ENCODE results near the gene ZSCAN9. TPM values are rescaled to one million over a fixed set of nuclear protein-coding genes. Genes with fewer than 3 reads are reported as not detected.

Gene ZSCAN9
- total RNA-seq, 3 donors from 2014 or later, result 9.0 to 19.3 (median 19.3) TPM

DNA sequence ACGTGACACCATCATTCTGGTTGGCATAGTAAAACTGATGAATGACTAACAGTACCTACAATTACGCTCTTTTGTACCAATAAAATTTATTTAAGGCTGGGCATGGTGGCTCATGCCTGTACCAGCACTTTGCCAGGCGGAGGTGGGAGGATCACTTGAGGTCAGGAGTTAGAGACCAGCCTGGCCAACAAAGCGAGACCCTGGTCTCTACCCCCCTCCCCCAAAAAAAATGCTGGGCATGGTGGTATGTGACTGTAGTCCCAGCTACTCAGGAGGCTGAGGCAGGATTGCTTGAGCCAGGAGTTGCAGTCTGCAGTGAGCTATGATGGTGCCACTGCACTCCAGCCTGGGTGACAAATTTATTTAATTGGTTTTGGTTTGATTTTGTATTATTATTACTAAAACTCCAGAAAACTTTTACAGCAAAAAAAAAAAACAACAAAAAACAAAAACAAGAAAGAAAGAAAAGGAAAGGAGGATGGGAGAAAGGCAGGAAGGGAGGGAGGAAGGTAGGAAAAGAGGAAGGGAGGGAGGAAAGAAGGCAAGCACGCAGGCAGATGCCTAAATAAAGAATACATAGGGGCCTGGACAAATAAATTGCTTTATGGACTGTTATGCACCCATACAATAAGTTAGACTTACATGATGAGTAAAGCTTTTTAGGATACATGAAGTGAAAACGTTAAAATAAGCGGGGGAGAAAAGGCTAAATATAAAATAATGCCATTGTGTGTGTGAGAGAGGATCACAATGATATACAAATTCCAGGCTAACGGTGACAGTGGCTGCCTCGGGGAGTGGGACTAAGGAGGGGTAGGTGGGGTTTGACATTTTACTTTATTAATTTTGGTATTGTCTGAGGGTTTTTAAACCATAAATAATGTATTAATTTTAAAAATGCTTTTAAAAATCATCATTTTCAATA, 682 bp upstream of the ZSCAN9 start:
- no peaks in the 10 kb centered on the region for H3K9me3 ChIP-seq
- no peaks in the 10 kb centered on the region for H3K36me3 ChIP-seq
- peak overlapping the region in 1 of 2 donors; percentile 75 for H3K27ac ChIP-seq
- DNase-seq (ENCODE audit: low spot score in 2 of 2), result no peak
- no peak for TF ChIP-seq POLR2AphosphoS5 (IDR thresholded peaks at IDR 0.05)
- TF ChIP-seq POLR2A (IDR thresholded peaks at IDR 0.05), result no peak
- TF ChIP-seq, protein P1, sequence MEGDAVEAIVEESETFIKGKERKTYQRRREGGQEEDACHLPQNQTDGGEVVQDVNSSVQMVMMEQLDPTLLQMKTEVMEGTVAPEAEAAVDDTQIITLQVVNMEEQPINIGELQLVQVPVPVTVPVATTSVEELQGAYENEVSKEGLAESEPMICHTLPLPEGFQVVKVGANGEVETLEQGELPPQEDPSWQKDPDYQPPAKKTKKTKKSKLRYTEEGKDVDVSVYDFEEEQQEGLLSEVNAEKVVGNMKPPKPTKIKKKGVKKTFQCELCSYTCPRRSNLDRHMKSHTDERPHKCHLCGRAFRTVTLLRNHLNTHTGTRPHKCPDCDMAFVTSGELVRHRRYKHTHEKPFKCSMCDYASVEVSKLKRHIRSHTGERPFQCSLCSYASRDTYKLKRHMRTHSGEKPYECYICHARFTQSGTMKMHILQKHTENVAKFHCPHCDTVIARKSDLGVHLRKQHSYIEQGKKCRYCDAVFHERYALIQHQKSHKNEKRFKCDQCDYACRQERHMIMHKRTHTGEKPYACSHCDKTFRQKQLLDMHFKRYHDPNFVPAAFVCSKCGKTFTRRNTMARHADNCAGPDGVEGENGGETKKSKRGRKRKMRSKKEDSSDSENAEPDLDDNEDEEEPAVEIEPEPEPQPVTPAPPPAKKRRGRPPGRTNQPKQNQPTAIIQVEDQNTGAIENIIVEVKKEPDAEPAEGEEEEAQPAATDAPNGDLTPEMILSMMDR (IDR thresholded peaks at IDR 0.05), result no peak
- peak overlapping the region; percentile 71 to 83 (median 81) for H3K4me3 ChIP-seq
- intact Hi-C loops (cut with DNase I; ENCODE audit: low total_unique reads), result no loop called here
- H3K4me1 ChIP-seq, result no peaks in the 10 kb centered on the region
- H3K27me3 ChIP-seq, result peaks cover 0 to 13% of the 10 kb centered on the region in 2 donors

DNA sequence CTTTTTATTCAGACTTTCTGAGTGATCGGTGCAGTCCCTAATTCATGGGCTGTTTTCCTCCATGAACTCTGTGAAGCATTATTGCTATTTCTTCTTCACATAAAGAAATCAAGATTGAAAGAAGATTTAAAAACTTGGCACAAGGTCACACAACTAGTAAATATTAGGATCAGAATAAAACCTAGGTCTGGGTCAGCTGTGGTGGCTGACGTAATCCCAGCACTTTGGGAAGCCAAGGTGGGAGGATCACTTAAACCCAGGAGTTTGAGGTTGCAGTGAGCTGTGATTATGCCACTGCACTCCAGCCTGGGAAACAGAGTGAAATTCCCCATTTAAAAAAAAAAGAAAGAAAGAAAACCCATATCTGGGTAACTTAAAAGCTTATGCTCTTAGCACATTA, 1.4 kb downstream of the ZSCAN9 start:
- TF ChIP-seq, protein P1 (IDR thresholded peaks at IDR 0.05), result no peak
- no peak for TF ChIP-seq POLR2A (IDR thresholded peaks at IDR 0.05)
- no peak for TF ChIP-seq POLR2AphosphoS5 (IDR thresholded peaks at IDR 0.05)
- intact Hi-C loops (cut with DNase I; ENCODE audit: low total_unique reads), result no loop called here
- no peak overlapping the region for H3K27ac ChIP-seq

DNA sequence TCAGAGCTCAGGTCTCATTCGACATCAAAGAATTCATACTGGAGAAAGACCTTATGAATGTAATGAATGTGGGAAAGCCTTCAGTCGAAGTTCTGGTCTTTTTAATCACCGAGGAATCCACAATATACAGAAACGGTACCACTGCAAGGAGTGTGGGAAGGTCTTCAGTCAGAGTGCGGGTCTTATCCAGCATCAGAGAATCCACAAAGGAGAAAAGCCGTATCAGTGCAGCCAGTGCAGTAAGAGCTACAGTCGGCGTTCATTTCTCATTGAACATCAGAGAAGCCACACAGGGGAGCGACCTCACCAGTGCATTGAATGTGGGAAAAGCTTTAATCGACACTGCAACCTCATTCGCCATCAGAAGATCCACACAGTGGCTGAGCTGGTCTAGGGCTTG, 7.7 kb downstream of the ZSCAN9 start:
- DNase-seq (ENCODE audit: low spot score in 2 of 2), result no peak
- no peaks in the 10 kb centered on the region for H3K27me3 ChIP-seq
- H3K4me3 ChIP-seq, result no peak overlapping the region
- H3K9me3 ChIP-seq, result no peaks in the 10 kb centered on the region
- peaks cover 7% of the 10 kb centered on the region for H3K36me3 ChIP-seq
- no peak overlapping the region for H3K27ac ChIP-seq
- intact Hi-C loops (cut with DNase I; ENCODE audit: low total_unique reads), result no loop called here
- no peaks in the 10 kb centered on the region for H3K4me1 ChIP-seq
- TF ChIP-seq, protein P1 (IDR thresholded peaks at IDR 0.05), result no peak
- TF ChIP-seq POLR2A (IDR thresholded peaks at IDR 0.05), result no peak
- no peak for TF ChIP-seq POLR2AphosphoS5 (IDR thresholded peaks at IDR 0.05)

More for the DNA sequence above, 1.4 kb downstream of the ZSCAN9 start:
- H3K27me3 ChIP-seq, result peaks cover 0 to 11% of the 10 kb centered on the region in 2 donors
- DNase-seq (ENCODE audit: low spot score in 2 of 2), result no peak
- no peaks in the 10 kb centered on the region for H3K4me1 ChIP-seq
- H3K4me3 ChIP-seq, result no peak overlapping the region
- no peaks in the 10 kb centered on the region for H3K9me3 ChIP-seq
- H3K36me3 ChIP-seq, result peaks cover 7% of the 10 kb centered on the region

DNA sequence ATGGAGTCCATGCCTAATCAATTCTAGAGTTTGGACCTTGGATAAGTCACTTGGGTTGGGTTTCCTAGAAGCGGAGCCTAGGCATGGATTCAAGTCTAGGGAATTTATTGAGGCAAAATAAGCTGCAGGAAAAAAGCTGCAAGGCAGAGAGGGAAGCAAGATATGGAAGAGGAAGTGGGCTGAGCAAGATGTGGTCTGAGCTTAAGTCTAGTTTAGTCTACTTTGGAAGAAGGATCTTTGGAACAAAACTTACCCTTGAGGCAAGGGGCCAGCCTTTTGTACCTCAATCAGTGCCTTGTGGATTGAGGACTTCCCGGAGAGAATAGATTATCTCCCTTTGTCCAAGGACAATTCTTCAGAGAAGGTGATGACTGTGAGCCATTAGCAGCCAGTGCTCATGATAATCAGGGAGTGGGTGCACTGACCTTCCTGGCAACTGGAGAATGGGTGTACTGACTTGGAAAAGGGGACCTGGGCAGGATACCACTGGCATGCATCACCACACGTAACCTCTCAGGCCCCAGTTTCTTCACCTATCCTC, 10.9 kb downstream of the ZSCAN9 start:
- Histone ChIP-seq H3K4me3 (no peak overlapping the region), H3K27me3 (no peaks in the 10 kb centered on the region), H3K36me3 (no peaks in the 10 kb centered on the region), H3K9me3 (no peaks in the 10 kb centered on the region), H3K4me1 (no peaks in the 10 kb centered on the region), H3K27ac (no peak overlapping the region)
- intact Hi-C loops (cut with DNase I; ENCODE audit: low total_unique reads), result loop anchor here (2.0 kb wide), 1 partner anchor 67 kb away; no protein-coding TSS in a partner anchor
- no peak for DNase-seq (ENCODE audit: low spot score in 2 of 2)
- no peak for TF ChIP-seq POLR2AphosphoS5 (IDR thresholded peaks at IDR 0.05)

DNA sequence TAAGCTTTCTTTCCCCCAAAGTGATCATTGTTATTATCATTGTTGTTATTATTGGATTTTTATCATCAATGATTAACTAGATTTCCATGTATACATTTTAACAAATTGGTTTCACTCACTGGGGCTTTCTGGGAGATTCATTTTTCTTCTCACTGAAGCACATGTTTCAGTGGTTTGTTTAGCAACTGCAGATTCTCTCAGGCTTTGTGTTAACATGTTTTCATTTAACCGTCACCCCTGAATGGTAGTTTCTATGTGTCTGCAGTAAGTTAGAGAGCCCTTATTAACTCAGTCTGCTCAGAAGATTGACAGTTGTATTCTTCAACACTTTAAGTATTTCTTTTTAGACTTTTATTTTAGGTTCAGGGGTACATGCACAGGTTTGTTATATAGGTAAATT, 14.6 kb downstream of the ZSCAN9 start:
- H3K27me3 ChIP-seq, result no peaks in the 10 kb centered on the region
- H3K4me3 ChIP-seq, result no peak overlapping the region
- no peaks in the 10 kb centered on the region for H3K4me1 ChIP-seq
- no peaks in the 10 kb centered on the region for H3K36me3 ChIP-seq
- intact Hi-C loops (cut with DNase I; ENCODE audit: low total_unique reads), result loop anchor here (2.0 kb wide), 1 partner anchor 31 kb away; no protein-coding TSS in a partner anchor
- H3K27ac ChIP-seq, result no peak overlapping the region
- TF ChIP-seq, protein P1 (IDR thresholded peaks at IDR 0.05), result no peak
- TF ChIP-seq POLR2A (IDR thresholded peaks at IDR 0.05), result no peak
- no peak for TF ChIP-seq POLR2AphosphoS5 (IDR thresholded peaks at IDR 0.05)
- DNase-seq (ENCODE audit: low spot score in 2 of 2), result no peak
- no peaks in the 10 kb centered on the region for H3K9me3 ChIP-seq
